Activated T-cell treated with anti-CD3 and anti-CD28 coated beads for 48 hours (primary cell): ENCODE measurements around the gene HS3ST3B1.

Source experiments
- DNase-seq: peaks from one replicate; pipeline ENCODE4 v3.0.0-alpha.2; 2020; ENCODE audit warnings: low read depth

Gene HS3ST3B1

GRCh38 chr17:14355556-14355955 lies 54.7 kb downstream of the HS3ST3B1 start:
- no peak for DNase-seq

GRCh38 chr17:14359163-14360020 lies 58.5 kb downstream of the HS3ST3B1 start:
- peak; percentile 45 for DNase-seq

GRCh38 chr17:14360856-14361255 lies 60.0 kb downstream of the HS3ST3B1 start:
- no peak for DNase-seq

GRCh38 chr17:14361470-14361869 lies 60.6 kb downstream of the HS3ST3B1 start:
- no peak for DNase-seq

- no peak for DNase-seq
Measured at GRCh38 chr17:14361945-14362508, 61.1 kb downstream of the HS3ST3B1 start.

- DNase-seq = no peak
Measured at GRCh38 chr17:14366199-14366598, 65.3 kb downstream of the HS3ST3B1 start.

GRCh38 chr17:14372461-14372860 lies 71.6 kb downstream of the HS3ST3B1 start:
- no peak for DNase-seq

- no peak for DNase-seq
Measured at GRCh38 chr17:14372905-14373613, 72.2 kb downstream of the HS3ST3B1 start.

GRCh38 chr17:14373614-14374259 lies 72.9 kb downstream of the HS3ST3B1 start:
- DNase-seq = no peak

GRCh38 chr17:14374268-14374667 lies 73.4 kb downstream of the HS3ST3B1 start:
- DNase-seq = no peak

GRCh38 chr17:14376666-14377065 lies 75.8 kb downstream of the HS3ST3B1 start:
- DNase-seq = no peak

- DNase-seq = no peak
Measured at GRCh38 chr17:14381606-14382005, 80.7 kb downstream of the HS3ST3B1 start.

- no peak for DNase-seq
Measured at GRCh38 chr17:14387036-14387435, 86.2 kb downstream of the HS3ST3B1 start.

- DNase-seq = no peak
Measured at GRCh38 chr17:14389681-14390080, 88.8 kb downstream of the HS3ST3B1 start.

- no peak for DNase-seq
Measured at GRCh38 chr17:14393723-14394122, 92.8 kb downstream of the HS3ST3B1 start.

- no peak for DNase-seq
Measured at GRCh38 chr17:14395255-14395654, 94.4 kb downstream of the HS3ST3B1 start.

- no peak for DNase-seq
Measured at GRCh38 chr17:14396547-14396946, 95.7 kb downstream of the HS3ST3B1 start.

- DNase-seq = no peak
Measured at GRCh38 chr17:14398766-14399165, 97.9 kb downstream of the HS3ST3B1 start.
